ENCODE results near the gene ANO9.
A peak's percentile ranks its signal among the peaks of the same experiment; 100 is the strongest.
"Not testable (repeated sequence)": the region's sequence is repeated elsewhere in the genome, so short reads cannot be mapped to it uniquely, and the experiment has no call there.

The ANO9 gene

GRCh38 chr11:432501-433100 is 9.2 kb downstream of the ANO9 start:
- no peak for DNase-seq

- DNase-seq = no peak
Measured at GRCh38 chr11:431921-432320, 9.9 kb downstream of the ANO9 start.

- DNase-seq = no peak
Measured at GRCh38 chr11:429931-430456, 11.8 kb downstream of the ANO9 start.

- DNase-seq = no peak
Measured at GRCh38 chr11:429391-429790, 12.4 kb downstream of the ANO9 start.

- no peak for DNase-seq
Measured at GRCh38 chr11:428295-428694, 13.5 kb downstream of the ANO9 start.

GRCh38 chr11:426851-427250 is 15.0 kb downstream of the ANO9 start:
- DNase-seq = no peak

- DNase-seq = no peak
Measured at GRCh38 chr11:425301-425700, 16.5 kb downstream of the ANO9 start.

- DNase-seq = not testable (repeated sequence)
Measured at GRCh38 chr11:424766-425165, 17.0 kb downstream of the ANO9 start.

- no peak for DNase-seq
Measured at GRCh38 chr11:424232-424631, 17.6 kb downstream of the ANO9 start.

- DNase-seq = no peak
Measured at GRCh38 chr11:422249-422656, 19.6 kb downstream of the ANO9 start.

GRCh38 chr11:420911-421321 is 20.9 kb downstream of the ANO9 start:
- DNase-seq = no peak

- no peak for DNase-seq
Measured at GRCh38 chr11:420054-420910, 21.5 kb downstream of the ANO9 start.

GRCh38 chr11:419248-420005 is 22.4 kb downstream of the ANO9 start:
- DNase-seq = no peak

GRCh38 chr11:418343-419247 is 23.2 kb downstream of the ANO9 start:
- no peak for DNase-seq

- DNase-seq = no peak
Measured at GRCh38 chr11:417652-418342, 24.0 kb downstream of the ANO9 start.

GRCh38 chr11:416757-417621 is 24.8 kb downstream of the ANO9 start:
- peak in 1 of 4 experiments; percentile 36 for DNase-seq

- no peak for DNase-seq
Measured at GRCh38 chr11:416051-416756, 25.6 kb downstream of the ANO9 start.

GRCh38 chr11:415640-416041 is 26.2 kb downstream of the ANO9 start:
- no peak for DNase-seq

GRCh38 chr11:414318-414857 is 27.4 kb downstream of the ANO9 start:
- DNase-seq = no peak

Measured in activated naive CD4-positive, alpha-beta T cell (primary cell).